NCI-H146 (cell line): ENCODE measurements around the gene TAS2R40.

ENCODE experiments used
- DNase-seq: peaks from one replicate; lab custom pipeline; 2025; lab: John Stamatoyannopoulos, UW

Gene TAS2R40

GRCh38 chr7:143223784-143224183, 1.9 kb downstream of the TAS2R40 start:
- no peak for DNase-seq

GRCh38 chr7:143225047-143225446, 3.2 kb downstream of the TAS2R40 start:
- DNase-seq = no peak

- no peak for DNase-seq
Observed at GRCh38 chr7:143227806-143228205, 6.0 kb downstream of the TAS2R40 start.

- no peak for DNase-seq
Observed at GRCh38 chr7:143229054-143229790, 7.4 kb downstream of the TAS2R40 start.

GRCh38 chr7:143230602-143231457, 9.0 kb downstream of the TAS2R40 start:
- DNase-seq = no peak

- no peak for DNase-seq
Observed at GRCh38 chr7:143233816-143234532, 12.1 kb downstream of the TAS2R40 start.

- no peak for DNase-seq
Observed at GRCh38 chr7:143234533-143234875, 12.7 kb downstream of the TAS2R40 start.

GRCh38 chr7:143235561-143235960, 13.7 kb downstream of the TAS2R40 start:
- no peak for DNase-seq

- DNase-seq = no peak
Observed at GRCh38 chr7:143236408-143236990, 14.7 kb downstream of the TAS2R40 start.

GRCh38 chr7:143237366-143237765, 15.5 kb downstream of the TAS2R40 start:
- no peak for DNase-seq

GRCh38 chr7:143238289-143238980, 16.6 kb downstream of the TAS2R40 start:
- DNase-seq = no peak

GRCh38 chr7:143239813-143240212, 18.0 kb downstream of the TAS2R40 start:
- DNase-seq = no peak

- DNase-seq = peak; percentile 61
Observed at GRCh38 chr7:143240291-143241168, 18.7 kb downstream of the TAS2R40 start.

GRCh38 chr7:143242306-143242705, 20.5 kb downstream of the TAS2R40 start:
- DNase-seq = no peak

GRCh38 chr7:143243111-143243510, 21.3 kb downstream of the TAS2R40 start:
- no peak for DNase-seq

- DNase-seq = no peak
Observed at GRCh38 chr7:143243614-143244013, 21.8 kb downstream of the TAS2R40 start.

- DNase-seq = no peak
Observed at GRCh38 chr7:143244321-143244720, 22.5 kb downstream of the TAS2R40 start.

- DNase-seq = no peak
Observed at GRCh38 chr7:143245123-143245522, 23.3 kb downstream of the TAS2R40 start.

- no peak for DNase-seq
Observed at GRCh38 chr7:143247372-143247771, 25.5 kb downstream of the TAS2R40 start.

- no peak for DNase-seq
Observed at GRCh38 chr7:143248761-143249354, 27.0 kb downstream of the TAS2R40 start.
